GM13977 (cell line): ENCODE measurements around the gene CEND1.

Source experiments
- DNase-seq: peaks from one replicate; pipeline ENCODE4 v3.0.0; 2012; ENCODE audit warnings: low spot score
- in situ Hi-C: fragments of 300-500 bp; cut with MboI; formaldehyde crosslinking; loops from one replicate; pipeline ENCODE4 v1.12.0; 2022; ENCODE audit warnings: low sequenced_read_pairs, low pct_unique_long_range_greater_than_20kb, mixed read lengths, inconsistent platforms; ENCODE audit not compliant: unreplicated experiment
- TF ChIP-seq, protein P1 (sequence below): IDR thresholded peaks from 2 replicates; pipeline ENCODE4 v1.5.1; 2012; ENCODE audit warnings: mild to moderate bottlenecking, control low read depth; ENCODE audit not compliant: insufficient read depth; ENCODE audit errors: extremely low read depth, missing control alignments

Gene CEND1

DNA sequence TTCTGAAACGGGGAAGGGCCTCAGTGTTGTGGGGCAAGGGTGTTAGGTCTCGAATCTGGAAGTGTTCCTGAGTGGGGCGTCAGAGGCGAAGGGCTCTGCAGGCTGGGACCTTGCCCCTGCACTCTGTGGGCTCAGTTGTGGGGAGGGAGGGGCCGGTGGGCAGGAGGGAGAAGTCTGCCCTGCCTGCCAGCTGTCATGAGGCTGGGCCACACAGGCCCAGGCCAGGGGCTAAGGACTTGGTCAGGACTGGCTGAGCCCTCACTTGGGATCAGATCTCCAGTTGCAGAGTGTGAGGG, 38.0 kb upstream of the CEND1 start, which contains the start of gene CRACR2B:
CRACR2B (plus strand) TSS at position 23 of the 296 bp plus-strand sequence. CDS start 689 bp downstream, outside the sequence.
- TF ChIP-seq, protein P1, sequence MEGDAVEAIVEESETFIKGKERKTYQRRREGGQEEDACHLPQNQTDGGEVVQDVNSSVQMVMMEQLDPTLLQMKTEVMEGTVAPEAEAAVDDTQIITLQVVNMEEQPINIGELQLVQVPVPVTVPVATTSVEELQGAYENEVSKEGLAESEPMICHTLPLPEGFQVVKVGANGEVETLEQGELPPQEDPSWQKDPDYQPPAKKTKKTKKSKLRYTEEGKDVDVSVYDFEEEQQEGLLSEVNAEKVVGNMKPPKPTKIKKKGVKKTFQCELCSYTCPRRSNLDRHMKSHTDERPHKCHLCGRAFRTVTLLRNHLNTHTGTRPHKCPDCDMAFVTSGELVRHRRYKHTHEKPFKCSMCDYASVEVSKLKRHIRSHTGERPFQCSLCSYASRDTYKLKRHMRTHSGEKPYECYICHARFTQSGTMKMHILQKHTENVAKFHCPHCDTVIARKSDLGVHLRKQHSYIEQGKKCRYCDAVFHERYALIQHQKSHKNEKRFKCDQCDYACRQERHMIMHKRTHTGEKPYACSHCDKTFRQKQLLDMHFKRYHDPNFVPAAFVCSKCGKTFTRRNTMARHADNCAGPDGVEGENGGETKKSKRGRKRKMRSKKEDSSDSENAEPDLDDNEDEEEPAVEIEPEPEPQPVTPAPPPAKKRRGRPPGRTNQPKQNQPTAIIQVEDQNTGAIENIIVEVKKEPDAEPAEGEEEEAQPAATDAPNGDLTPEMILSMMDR = no peak
- DNase-seq = no peak
- in situ Hi-C loops = no loop called here

DNA sequence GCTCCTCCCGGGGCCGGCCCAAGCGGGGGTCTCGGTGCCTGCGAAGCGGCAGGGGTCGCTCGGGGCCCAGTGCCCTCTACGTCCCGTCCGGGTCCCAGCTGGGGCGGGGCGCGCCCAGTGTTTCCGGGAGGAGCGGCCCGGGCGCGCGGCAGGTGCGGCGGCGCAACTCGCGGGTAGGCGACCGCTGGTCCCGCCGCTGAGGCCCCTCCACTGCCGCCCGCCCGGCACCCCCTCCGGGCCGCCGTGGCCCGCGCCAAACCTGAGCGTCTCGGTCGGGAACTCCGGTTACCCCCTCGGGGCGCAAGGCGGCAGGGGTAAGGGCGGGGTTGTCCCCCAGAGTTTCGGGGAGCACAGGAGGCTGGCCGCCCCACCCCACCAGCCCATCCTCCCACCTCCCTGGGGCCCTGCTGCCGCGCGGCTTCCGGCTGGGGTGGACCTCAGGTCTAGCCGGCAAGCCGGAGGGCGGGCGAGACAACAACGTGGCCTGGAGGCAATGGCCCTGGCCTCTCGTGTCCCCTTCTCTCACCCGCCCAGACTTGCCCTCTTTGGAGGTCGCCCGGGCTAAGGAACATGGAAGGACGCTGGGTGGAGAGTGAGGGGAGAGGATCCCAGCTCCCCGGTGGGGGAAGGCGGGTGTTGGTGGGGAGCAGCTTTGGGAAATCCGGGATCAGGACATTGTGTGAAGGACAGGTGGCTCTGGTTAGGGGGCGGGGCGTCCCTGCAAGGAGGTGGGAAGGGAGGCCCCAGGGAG, 37.4 kb upstream of the CEND1 start:
- in situ Hi-C loops = no loop called here
- DNase-seq = peak; percentile 81
- TF ChIP-seq, protein P1 = peak; percentile 19

DNA sequence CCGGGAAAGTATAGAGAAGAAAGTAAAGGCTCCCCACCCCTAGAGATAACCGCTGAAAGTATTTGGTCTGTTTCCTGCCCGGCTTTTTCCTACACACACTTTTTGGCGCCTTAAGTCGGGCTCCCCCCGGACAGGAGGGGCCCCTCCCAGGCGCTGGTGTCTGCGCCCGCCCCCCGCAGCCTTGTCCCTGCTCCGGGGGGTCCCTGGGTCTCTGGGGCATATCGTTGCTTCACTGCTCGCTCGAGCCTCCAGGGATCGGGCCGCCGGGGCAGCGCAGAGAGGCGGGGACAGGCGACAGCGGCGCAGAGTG, 36.9 kb upstream of the CEND1 start:
- DNase-seq = no peak
- in situ Hi-C loops = no loop called here

DNA sequence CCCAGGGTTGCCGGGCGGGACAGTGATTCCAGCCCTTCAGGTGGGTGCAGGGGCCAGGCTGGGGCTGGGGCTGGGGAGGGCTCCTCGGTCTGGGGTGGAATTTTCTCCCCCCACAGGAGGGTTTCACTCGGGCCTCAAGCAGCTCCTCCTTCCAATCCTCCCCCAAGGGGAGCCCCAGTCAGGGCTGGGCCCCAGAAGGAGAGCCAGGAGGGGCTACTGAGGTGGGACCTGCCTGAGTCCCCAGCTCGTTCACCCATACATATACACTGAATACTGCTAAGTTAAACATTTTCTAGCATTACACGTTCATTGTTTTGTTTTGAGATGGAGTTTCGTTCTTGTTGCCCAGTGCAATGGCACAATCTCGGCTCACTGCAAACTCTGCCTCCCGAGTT, 36.3 kb upstream of the CEND1 start:
- TF ChIP-seq, protein P1 = no peak
- in situ Hi-C loops = no loop called here
- DNase-seq = no peak

More for the DNA sequence above, 36.9 kb upstream of the CEND1 start:
- TF ChIP-seq, protein P1 = no peak

DNA sequence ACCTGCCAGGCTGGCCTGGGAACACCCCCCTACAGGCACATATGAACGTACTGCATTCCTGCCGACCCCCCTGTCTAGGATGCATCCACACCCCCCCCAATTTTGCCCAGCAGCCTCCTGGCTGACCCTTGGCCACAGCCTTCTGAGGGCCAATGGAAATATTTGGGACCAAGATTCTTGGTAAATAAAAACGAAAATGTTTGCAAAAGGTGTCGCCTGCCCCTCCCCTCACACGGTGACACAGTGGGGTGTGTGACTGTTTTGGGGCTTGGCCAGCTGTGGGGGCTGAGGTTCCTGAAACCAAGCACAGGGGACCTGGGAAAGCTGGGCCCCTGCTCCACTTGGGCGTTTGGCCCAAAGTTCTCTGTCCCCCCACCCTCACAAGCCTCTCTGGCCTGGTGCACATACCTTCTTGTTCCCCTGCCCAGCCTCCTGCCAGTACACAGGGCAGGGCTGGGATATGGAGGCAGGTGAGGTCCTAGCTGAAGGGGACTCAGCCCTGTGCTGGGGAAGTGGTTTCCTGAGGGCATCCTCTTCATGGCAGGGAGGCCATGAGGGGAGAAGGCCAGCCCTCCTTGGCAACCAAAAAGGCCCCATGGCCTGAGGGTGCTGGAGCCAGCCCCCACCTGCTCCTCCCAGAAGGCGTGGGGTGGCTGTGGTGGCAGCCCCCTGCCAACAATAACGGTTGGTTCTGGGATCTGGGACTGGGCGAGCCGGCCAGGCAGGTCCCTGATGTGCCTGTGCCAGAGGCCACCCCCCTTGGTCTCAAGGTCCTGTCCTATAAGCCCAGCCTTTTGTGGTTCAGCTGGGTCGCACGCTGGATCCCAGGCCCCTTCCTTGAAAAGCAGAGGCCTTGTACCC, 35.7 kb upstream of the CEND1 start:
- DNase-seq = no peak
- TF ChIP-seq, protein P1 = no peak
- in situ Hi-C loops = no loop called here

DNA sequence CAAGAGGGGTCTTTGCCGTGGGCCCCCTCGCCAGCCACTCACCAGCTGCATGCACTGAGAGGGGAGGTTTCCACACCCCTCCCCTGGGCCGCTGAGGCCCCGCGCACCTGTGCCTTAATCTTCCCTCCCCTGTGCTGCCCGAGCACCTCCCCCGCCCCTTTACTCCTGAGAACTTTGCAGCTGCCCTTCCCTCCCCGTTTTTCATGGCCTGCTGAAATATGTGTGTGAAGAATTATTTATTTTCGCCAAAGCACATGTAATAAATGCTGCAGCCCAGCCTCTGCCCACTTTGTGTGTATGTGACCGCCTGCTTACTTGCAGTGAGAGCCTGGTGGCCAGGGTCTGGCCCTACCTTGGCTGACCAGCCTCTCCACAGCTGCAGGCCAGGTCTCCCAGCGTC, 35.1 kb upstream of the CEND1 start:
- TF ChIP-seq, protein P1 = no peak
- in situ Hi-C loops = no loop called here
- no peak for DNase-seq
